Measurements from ENCODE around the gene LRAT.

The LRAT gene
- long read RNA-seq: 0 reads

DNA sequence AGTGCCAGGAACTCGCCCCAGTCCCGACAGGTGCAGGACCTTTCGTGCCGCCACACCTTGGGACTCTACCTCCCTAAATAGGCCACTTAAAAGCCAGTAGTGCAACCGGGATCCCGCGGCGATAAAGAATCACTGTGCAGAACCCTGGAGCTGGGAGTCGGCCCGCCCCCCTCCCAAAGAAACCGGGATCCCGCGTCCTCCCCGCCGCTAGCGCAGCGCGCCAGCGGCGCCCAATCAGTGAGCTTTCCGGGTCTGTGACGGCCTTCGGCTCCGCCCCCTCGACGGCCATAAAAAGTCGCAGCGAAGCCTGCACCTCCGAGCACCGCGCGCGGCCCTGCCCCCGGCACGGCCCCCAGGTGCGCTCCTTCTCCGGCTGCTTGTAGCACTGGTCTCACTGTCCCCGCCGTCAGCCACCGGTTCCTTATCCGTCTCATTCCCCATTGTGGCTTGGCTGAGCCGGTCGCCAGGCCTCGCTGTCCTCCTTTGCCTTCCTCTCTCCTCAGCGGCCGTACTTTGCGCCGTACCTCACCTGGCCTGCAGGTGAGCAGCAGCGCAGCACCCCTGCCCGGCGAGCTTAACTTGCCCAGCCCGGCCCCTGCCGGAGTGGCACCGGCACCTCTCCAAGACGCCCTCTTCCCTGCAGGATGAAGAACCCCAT is at the start of gene LRAT:
Gene LRAT, plus strand, starts transcription at position 318 of the 658 bp plus-strand sequence. Its CDS starts 327 bp downstream, at position 645.
- no peak for TF ChIP-seq CTCF (IDR thresholded peaks at IDR 0.05; ENCODE audit: insufficient read depth, low read length)
- no peak for DNase-seq (ENCODE audit: low read depth in 1 of 2, low spot score in 1 of 2)
- Histone ChIP-seq H3K4me3 (replicated peaks; ENCODE audit: insufficient read depth, low read length) (no peak within 1 kb of the TSS), H3K27ac (replicated peaks) (no peak within 1 kb of the TSS), H3K27me3 (ENCODE audit: insufficient read depth, poor library complexity, severe bottlenecking) (peaks cover 33% of the 10 kb centered on the region)

GRCh38 chr4:154707877-154708276 is 35.9 kb upstream of the LRAT start:
- Histone ChIP-seq H3K27me3 (ENCODE audit: insufficient read depth, poor library complexity, severe bottlenecking) (peaks cover 2% of the 10 kb centered on the region), H3K27ac (replicated peaks) (no peak overlapping the region), H3K4me3 (replicated peaks; ENCODE audit: insufficient read depth, low read length) (no peak overlapping the region)
- DNase-seq (ENCODE audit: low read depth in 1 of 2, low spot score in 1 of 2): no peak
- TF ChIP-seq POLR2AphosphoS5 (IDR thresholded peaks at IDR 0.05; ENCODE audit: low read depth) (no peak), GABPA (IDR thresholded peaks at IDR 0.05; ENCODE audit: low read depth) (no peak), CTCF (IDR thresholded peaks at IDR 0.05; ENCODE audit: insufficient read depth, low read length) (no peak), REST (IDR thresholded peaks at IDR 0.05; ENCODE audit: insufficient replicate concordance, low read depth) (no peak), SPI1 (IDR thresholded peaks at IDR 0.05; ENCODE audit: borderline replicate concordance, low read depth) (no peak)

DNA sequence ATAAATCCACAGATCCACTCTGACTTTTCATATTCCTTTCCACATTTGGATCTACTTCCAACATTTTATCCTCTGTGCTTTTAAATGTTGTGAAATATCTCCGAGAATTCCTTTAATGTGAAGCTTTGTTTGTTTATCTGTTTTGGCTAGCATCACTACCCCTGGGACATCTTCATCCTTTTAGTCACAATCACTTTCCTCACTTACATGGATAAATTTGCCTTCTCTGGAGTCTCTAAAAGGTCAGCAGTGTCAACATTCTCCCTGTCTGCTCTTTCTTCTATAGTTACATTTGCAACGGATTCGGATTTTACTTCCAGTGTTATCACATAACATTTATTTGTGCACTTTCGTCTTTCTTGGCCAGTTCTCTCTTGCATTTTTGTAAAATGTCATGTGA is 34.2 kb upstream of the LRAT start:
- DNase-seq (ENCODE audit: low read depth in 1 of 2, low spot score in 1 of 2): no peak
- Histone ChIP-seq H3K27ac (replicated peaks) (no peak overlapping the region), H3K27me3 (ENCODE audit: insufficient read depth, poor library complexity, severe bottlenecking) (peaks cover 2% of the 10 kb centered on the region), H3K4me3 (replicated peaks; ENCODE audit: insufficient read depth, low read length) (no peak overlapping the region)
- TF ChIP-seq POLR2AphosphoS5 (IDR thresholded peaks at IDR 0.05; ENCODE audit: low read depth) (no peak), CTCF (IDR thresholded peaks at IDR 0.05; ENCODE audit: insufficient read depth, low read length) (no peak), REST (IDR thresholded peaks at IDR 0.05; ENCODE audit: insufficient replicate concordance, low read depth) (no peak), GABPA (IDR thresholded peaks at IDR 0.05; ENCODE audit: low read depth) (no peak), SPI1 (IDR thresholded peaks at IDR 0.05; ENCODE audit: borderline replicate concordance, low read depth) (no peak)

GRCh38 chr4:154711522-154711921 is 32.3 kb upstream of the LRAT start:
- Histone ChIP-seq H3K27me3 (ENCODE audit: insufficient read depth, poor library complexity, severe bottlenecking) (peaks cover 2% of the 10 kb centered on the region), H3K27ac (replicated peaks) (no peak overlapping the region), H3K4me3 (replicated peaks; ENCODE audit: insufficient read depth, low read length) (no peak overlapping the region)
- no peak for DNase-seq (ENCODE audit: low read depth in 1 of 2, low spot score in 1 of 2)
- TF ChIP-seq SPI1 (IDR thresholded peaks at IDR 0.05; ENCODE audit: borderline replicate concordance, low read depth): no peak
- TF ChIP-seq REST (IDR thresholded peaks at IDR 0.05; ENCODE audit: insufficient replicate concordance, low read depth): no peak
